ENCODE measurements around the gene SLC2A8. TPM values are rescaled to one million over a fixed set of nuclear protein-coding genes. Genes with fewer than 3 reads are reported as not detected.

Gene SLC2A8
- total and polyA plus RNA-seq, 3 donors from 2014 or later: 62.7 to 128 (median 68.6) TPM

- Histone ChIP-seq H3K4me3 (no peak overlapping the region), H3K9me3 (no peaks in the 10 kb centered on the region), H3K27me3 (no peaks in the 10 kb centered on the region), H3K27ac (no peak overlapping the region), H3K4me1 (no peaks in the 10 kb centered on the region), H3K36me3 (ENCODE audit: low read depth, missing control alignments) (no peaks in the 10 kb centered on the region)
- intact Hi-C loops (cut with DNase I; ENCODE audit: low total_unique reads): no loop called here
- WGBS, 2 donors: 83 to 85% methylated on average over 4 of the region's 4 CpGs
- no peak for DNase-seq
- no peak for TF ChIP-seq CTCF (IDR thresholded peaks at IDR 0.05)
- no peak for TF ChIP-seq POLR2A (IDR thresholded peaks at IDR 0.05)
Measured at GRCh38 chr9:127411122-127411521, 14.2 kb downstream of the SLC2A8 start.

GRCh38 chr9:127415141-127415540 is 18.2 kb downstream of the SLC2A8 start:
- no peak overlapping the region for H3K27ac ChIP-seq
- no peaks in the 10 kb centered on the region for H3K9me3 ChIP-seq
- no peak for TF ChIP-seq CTCF (IDR thresholded peaks at IDR 0.05)
- no peak for TF ChIP-seq POLR2A (IDR thresholded peaks at IDR 0.05)
- WGBS, 2 donors: 83 to 88% methylated on average over 4 of the region's 4 CpGs
- no peaks in the 10 kb centered on the region for H3K27me3 ChIP-seq
- H3K4me1 ChIP-seq: no peaks in the 10 kb centered on the region
- no peak overlapping the region for H3K4me3 ChIP-seq
- no peaks in the 10 kb centered on the region for H3K36me3 ChIP-seq (ENCODE audit: low read depth, missing control alignments)
- intact Hi-C loops (cut with DNase I; ENCODE audit: low total_unique reads): no loop called here
- no peak for DNase-seq

- Histone ChIP-seq H3K36me3 (ENCODE audit: low read depth, missing control alignments) (no peaks in the 10 kb centered on the region), H3K27ac (no peak overlapping the region), H3K27me3 (no peaks in the 10 kb centered on the region), H3K4me1 (no peaks in the 10 kb centered on the region), H3K4me3 (no peak overlapping the region), H3K9me3 (no peaks in the 10 kb centered on the region)
- intact Hi-C loops (cut with DNase I; ENCODE audit: low total_unique reads): no loop called here
- 84 to 100% methylated on average over 1 of the region's 1 CpG for WGBS, 2 donors
- TF ChIP-seq CTCF (IDR thresholded peaks at IDR 0.05) (no peak), POLR2A (IDR thresholded peaks at IDR 0.05) (no peak)
- no peak for DNase-seq
Measured at GRCh38 chr9:127415657-127416056, 18.7 kb downstream of the SLC2A8 start.

- no peak overlapping the region for H3K4me3 ChIP-seq
- H3K27me3 ChIP-seq: no peaks in the 10 kb centered on the region
- 81 to 88% methylated on average over 15 of the region's 15 CpGs for WGBS, 2 donors
- peaks cover 4% of the 10 kb centered on the region for H3K4me1 ChIP-seq
- H3K27ac ChIP-seq: no peak overlapping the region
- no peaks in the 10 kb centered on the region for H3K36me3 ChIP-seq (ENCODE audit: low read depth, missing control alignments)
- TF ChIP-seq POLR2A (IDR thresholded peaks at IDR 0.05): no peak
- TF ChIP-seq CTCF (IDR thresholded peaks at IDR 0.05): no peak
- H3K9me3 ChIP-seq: no peaks in the 10 kb centered on the region
- DNase-seq: no peak
- intact Hi-C loops (cut with DNase I; ENCODE audit: low total_unique reads): no loop called here
Measured at GRCh38 chr9:127417131-127418036, 20.4 kb downstream of the SLC2A8 start.
